HTERT RPE-1 (cell line): ENCODE measurements around the gene MCOLN2.
"Not testable (repeated sequence)": the region's sequence is repeated elsewhere in the genome, so short reads cannot be mapped to it uniquely, and the experiment has no call there.

Source experiments
- in situ Hi-C: fragments of 300-500 bp; cut with MboI; formaldehyde crosslinking; loops from 4 replicates; pipeline ENCODE4 v1.14.3; 2020; ENCODE audit warnings: low sequenced_read_pairs

The MCOLN2 gene

GRCh38 chr1:84907095-84907827 is 89.7 kb downstream of the MCOLN2 start:
- in situ Hi-C loops = no loop called here

GRCh38 chr1:84902727-84903126 is 94.2 kb downstream of the MCOLN2 start:
- in situ Hi-C loops = not testable (repeated sequence)

DNA sequence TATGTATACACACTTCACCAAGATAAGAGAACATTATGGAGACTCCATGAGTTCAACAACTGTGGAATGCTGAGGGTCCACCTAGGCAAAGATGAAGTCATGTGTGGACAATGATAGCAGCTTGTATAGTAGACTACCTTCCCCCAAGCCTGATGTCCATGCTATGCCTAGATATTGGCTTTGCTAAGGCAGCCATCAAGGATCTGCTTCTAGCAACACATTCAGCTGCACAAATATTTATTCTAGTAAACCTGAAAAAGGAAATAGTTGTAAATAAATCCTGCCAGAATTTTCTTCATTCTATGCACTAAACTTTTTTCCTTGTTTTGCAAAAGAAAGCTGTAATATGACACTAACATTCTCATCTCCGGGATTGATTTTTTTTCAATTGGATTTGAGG is 96.9 kb downstream of the MCOLN2 start:
- in situ Hi-C loops = no loop called here

DNA sequence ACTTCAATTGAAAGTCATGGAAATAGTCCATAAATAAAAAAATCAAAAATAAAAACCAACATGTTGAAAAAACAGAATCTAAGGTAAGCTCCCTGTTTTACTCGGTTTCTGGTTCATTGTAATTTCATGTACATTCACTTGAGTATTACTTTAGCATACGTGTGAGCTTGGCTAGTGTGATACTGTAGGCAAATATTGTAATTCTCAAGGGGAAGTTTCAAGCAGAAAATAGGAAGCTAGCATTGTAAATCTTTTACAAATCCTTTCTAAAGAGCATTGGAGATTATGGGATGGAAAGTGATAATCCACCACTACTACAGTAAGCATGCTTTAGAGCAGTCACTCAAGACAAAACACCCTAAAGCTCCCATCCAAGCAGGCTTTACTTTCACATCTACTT is 100.6 kb downstream of the MCOLN2 start:
- in situ Hi-C loops = no loop called here

GRCh38 chr1:84892705-84893618 is 104.0 kb downstream of the MCOLN2 start, which contains the start of gene LPAR3:
TSS of gene LPAR3 (minus strand) at chr1:84893206. CDS start at chr1:84866120, 27,086 bp downstream.
- in situ Hi-C loops = no loop called here

GRCh38 chr1:84890566-84890965 is 106.3 kb downstream of the MCOLN2 start:
- in situ Hi-C loops = no loop called here

GRCh38 chr1:84889437-84889836 is 107.5 kb downstream of the MCOLN2 start:
- in situ Hi-C loops = no loop called here

GRCh38 chr1:84888753-84889152 is 108.2 kb downstream of the MCOLN2 start:
- in situ Hi-C loops = no loop called here

- in situ Hi-C loops = no loop called here
Measured at GRCh38 chr1:84887261-84887934, 109.5 kb downstream of the MCOLN2 start.

DNA sequence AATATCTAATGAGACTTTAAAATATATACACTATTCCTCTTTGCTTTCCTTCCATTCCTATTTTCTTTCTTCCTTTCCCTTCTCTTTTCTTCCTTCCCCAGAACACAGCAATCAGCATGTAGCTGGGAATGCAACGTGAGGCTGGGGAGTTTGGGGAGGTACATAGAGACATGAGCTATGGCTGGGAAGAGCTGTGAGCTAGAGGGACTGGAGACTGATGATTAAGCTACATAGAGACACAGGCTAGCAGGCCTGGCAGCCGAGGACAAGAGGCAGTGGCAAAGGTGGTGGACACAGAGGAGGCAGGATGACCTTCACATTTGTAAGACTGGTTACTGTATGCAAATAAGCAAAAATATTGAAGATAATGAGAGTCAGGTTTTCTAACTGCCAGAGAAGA is 111.4 kb downstream of the MCOLN2 start:
- in situ Hi-C loops = no loop called here

DNA sequence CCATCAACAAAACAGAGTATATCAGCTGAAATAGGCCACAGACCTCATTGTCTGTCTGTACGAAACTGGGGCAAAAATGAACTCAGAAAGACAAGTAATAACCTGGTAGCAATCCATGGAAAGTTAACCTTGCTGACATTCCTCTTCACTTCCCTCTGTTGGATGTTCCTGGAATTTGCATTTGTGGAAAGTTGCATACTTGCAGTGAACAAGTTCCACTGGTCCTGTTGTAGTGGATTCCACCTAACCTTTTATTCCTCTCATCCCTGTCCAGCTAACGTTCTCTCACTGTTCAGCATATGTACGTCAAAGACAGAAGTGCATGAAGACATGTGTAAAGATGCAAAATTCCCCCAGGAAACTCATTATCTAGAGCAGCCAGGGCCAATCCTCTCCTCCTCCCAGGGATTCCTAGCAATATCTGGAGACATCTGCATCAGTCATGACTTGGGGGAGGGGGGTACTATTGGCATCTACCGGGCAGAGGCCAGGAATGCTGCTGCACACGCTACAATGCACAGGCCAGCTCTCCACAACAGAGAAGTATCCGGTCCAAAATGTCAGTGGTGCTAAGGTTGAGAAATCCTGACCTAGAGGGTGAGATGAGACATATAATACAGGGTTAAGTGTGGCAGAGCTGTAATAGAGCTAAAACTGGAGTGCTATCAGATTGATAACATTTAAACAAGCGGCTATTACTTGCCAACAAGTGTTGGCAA is 112.1 kb downstream of the MCOLN2 start:
- in situ Hi-C loops = no loop called here

DNA sequence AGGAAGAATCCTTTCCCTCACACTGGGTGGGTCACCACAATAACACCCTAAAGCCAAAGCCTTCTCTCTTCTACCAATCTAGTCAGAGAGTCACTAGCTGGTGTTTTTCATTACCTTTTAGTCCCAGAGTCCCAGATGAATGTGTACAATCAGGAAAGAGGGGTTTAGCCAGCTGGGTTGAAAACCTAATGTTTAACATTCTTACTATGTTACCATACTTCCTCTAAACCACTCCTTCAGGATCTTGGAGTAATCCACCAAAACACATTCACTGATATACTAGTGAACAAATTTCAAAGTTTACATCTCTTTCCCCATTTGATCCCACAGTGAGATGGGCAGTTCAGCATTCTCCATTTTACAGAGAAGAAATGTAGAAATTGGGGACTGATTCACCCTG is 113.6 kb downstream of the MCOLN2 start:
- in situ Hi-C loops = no loop called here

- in situ Hi-C loops = no loop called here
Measured at GRCh38 chr1:84877592-84877991, 119.3 kb downstream of the MCOLN2 start.

DNA sequence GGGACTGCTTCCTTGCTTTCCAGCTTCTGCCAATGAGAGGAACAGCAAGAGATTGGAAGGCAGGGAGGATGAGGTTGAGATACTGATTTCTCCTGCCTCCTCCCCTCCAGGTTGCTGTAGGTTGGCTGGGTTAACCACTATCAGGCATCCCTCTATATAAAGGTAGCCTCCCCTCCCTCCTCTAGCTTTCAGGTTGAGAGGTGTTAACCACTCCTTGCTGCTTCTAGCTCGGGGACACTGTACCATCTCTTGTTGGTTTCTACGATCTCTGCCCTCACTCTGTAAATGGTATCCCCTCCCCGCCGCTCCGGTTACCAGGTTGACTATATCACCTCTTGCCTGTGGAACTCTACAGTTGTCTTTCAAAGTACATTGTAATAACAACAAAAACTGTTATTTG is 120.6 kb downstream of the MCOLN2 start:
- in situ Hi-C loops = no loop called here
